ENCODE measurements around the gene FAM217A. TPM values are rescaled to one million over a fixed set of nuclear protein-coding genes. Genes with fewer than 3 reads are reported as not detected.

FAM217A gene
- polyA plus RNA-seq, 1 donor (not counting 4 experiments of a cell fraction or from before 2014, with no cell fraction given): not detected

DNA sequence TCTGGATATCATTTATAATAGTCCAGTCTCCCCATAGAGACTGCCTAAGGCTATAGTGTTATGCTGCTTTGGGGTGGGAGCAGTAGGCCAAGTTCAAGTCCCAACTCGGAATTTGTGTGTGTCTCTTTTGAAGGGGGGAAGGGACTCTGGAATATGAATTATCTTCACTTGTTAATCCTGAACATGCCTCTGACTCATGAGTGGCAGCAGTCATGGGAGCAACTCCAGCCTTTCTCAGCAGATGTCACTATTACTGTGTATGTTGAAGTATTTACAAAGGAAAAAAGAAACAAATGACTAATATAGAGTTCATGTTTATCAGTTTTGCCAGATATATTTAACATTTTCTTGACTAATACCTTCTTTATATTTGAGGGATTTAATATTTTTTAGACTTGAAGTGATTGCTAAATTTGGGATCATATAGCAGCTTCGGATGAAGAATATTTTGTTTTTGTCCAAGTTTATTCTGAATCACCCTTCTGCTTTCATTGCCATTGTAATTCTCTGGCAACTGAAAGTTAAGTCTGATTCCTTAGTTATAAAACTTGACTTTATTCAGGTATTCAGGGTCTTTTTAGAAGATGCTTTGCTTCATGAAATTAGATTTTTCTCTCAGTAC lies 23.4 kb downstream of the FAM217A start:
- H3K27ac ChIP-seq (ENCODE audit: control insufficient read depth, insufficient read depth, low read length): peak overlapping the region; percentile 54
- no peak overlapping the region for H3K4me3 ChIP-seq (ENCODE audit: control insufficient read depth in 2 of 3, extremely low read depth in 1 of 3, insufficient read depth in 2 of 3, low read depth in 1 of 3, low read length in 3 of 3)
- H3K9me1 ChIP-seq (ENCODE audit: control insufficient read depth, extremely low read depth, insufficient read depth, low read length): peaks cover 2% of the 10 kb centered on the region
- H3K4me2 ChIP-seq (ENCODE audit: control insufficient read depth, extremely low read depth, insufficient read depth, low read depth, low read length): peak overlapping the region; percentile 15
- H3K27me3 ChIP-seq (ENCODE audit: control insufficient read depth, extremely low read depth, insufficient read depth, low read length): no peaks in the 10 kb centered on the region
- H3K4me1 ChIP-seq (ENCODE audit: control insufficient read depth, extremely low read depth, insufficient read depth, low read length): peaks cover 39% of the 10 kb centered on the region
- dilution Hi-C loops (cut with MboI; ENCODE audit: extremely low pct_ligation_motif_present, low sequenced_read_pairs): no loop called here
- H3K9ac ChIP-seq (ENCODE audit: control insufficient read depth, extremely low read depth, insufficient read depth, low read length): no peak overlapping the region
- FAIRE-seq: peak; percentile 56
- DNase-seq (ENCODE audit: low read depth, low spot score): peak; percentile 69
- H3K36me3 ChIP-seq (ENCODE audit: control insufficient read depth in 2 of 2, extremely low read depth in 1 of 2, insufficient read depth in 2 of 2, low read length in 2 of 2): peaks cover 8 to 37% of the 10 kb centered on the region in 2 experiments
- H2AFZ ChIP-seq (ENCODE audit: control insufficient read depth, low read length): no peak overlapping the region
- no peak for TF ChIP-seq EZH2 (IDR thresholded peaks at IDR 0.05; ENCODE audit: low read length)
- TF ChIP-seq, protein P1, sequence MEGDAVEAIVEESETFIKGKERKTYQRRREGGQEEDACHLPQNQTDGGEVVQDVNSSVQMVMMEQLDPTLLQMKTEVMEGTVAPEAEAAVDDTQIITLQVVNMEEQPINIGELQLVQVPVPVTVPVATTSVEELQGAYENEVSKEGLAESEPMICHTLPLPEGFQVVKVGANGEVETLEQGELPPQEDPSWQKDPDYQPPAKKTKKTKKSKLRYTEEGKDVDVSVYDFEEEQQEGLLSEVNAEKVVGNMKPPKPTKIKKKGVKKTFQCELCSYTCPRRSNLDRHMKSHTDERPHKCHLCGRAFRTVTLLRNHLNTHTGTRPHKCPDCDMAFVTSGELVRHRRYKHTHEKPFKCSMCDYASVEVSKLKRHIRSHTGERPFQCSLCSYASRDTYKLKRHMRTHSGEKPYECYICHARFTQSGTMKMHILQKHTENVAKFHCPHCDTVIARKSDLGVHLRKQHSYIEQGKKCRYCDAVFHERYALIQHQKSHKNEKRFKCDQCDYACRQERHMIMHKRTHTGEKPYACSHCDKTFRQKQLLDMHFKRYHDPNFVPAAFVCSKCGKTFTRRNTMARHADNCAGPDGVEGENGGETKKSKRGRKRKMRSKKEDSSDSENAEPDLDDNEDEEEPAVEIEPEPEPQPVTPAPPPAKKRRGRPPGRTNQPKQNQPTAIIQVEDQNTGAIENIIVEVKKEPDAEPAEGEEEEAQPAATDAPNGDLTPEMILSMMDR (optimal IDR thresholded peaks at IDR 0.05 in 1 of 3, IDR thresholded peaks at IDR 0.05 in 1 of 3, conservative IDR thresholded peaks at IDR 0.05 in 1 of 3; ENCODE audit: extremely low read depth in 1 of 3, insufficient read depth in 2 of 3, low read length in 3 of 3): peak; percentile 44 to 76 (median 68)
- no peaks in the 10 kb centered on the region for H4K20me1 ChIP-seq (ENCODE audit: control insufficient read depth, extremely low read depth, insufficient read depth, low read length)
- peaks cover 5% of the 10 kb centered on the region for H3K79me2 ChIP-seq (ENCODE audit: control insufficient read depth, insufficient read depth, low read length)
- H3K9me3 ChIP-seq (ENCODE audit: control insufficient read depth, low read depth, low read length): no peaks in the 10 kb centered on the region

DNA sequence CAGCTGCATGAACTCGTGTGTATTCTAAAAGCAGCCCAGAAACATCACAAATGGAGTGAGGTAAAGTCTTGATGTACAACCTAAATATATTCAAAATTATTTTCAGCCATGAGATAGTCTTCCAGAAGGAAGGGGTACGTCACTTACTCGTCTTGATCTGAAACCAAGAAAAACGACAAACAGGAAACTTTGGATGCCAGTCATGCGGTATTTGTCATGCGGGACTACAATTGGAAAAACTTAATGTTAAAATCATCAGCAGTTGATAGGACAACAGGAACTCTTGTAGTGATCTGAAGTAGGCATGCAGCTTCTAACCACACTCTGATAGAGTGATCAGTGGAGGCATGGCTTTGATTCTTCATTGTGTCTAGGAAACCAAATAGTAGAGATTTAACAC lies 29.7 kb downstream of the FAM217A start:
- Histone ChIP-seq H3K9ac (ENCODE audit: control insufficient read depth, extremely low read depth, insufficient read depth, low read length) (no peak overlapping the region), H3K9me3 (ENCODE audit: control insufficient read depth, low read depth, low read length) (no peaks in the 10 kb centered on the region), H3K36me3 (ENCODE audit: control insufficient read depth in 2 of 2, extremely low read depth in 1 of 2, insufficient read depth in 2 of 2, low read length in 2 of 2) (peaks cover 12 to 43% of the 10 kb centered on the region in 2 experiments), H3K27me3 (ENCODE audit: control insufficient read depth, extremely low read depth, insufficient read depth, low read length) (no peaks in the 10 kb centered on the region), H2AFZ (ENCODE audit: control insufficient read depth, low read length) (no peak overlapping the region), H4K20me1 (ENCODE audit: control insufficient read depth, extremely low read depth, insufficient read depth, low read length) (no peaks in the 10 kb centered on the region), H3K4me2 (ENCODE audit: control insufficient read depth, extremely low read depth, insufficient read depth, low read depth, low read length) (no peak overlapping the region), H3K79me2 (ENCODE audit: control insufficient read depth, insufficient read depth, low read length) (peaks cover 4% of the 10 kb centered on the region), H3K9me1 (ENCODE audit: control insufficient read depth, extremely low read depth, insufficient read depth, low read length) (no peaks in the 10 kb centered on the region), H3K4me3 (ENCODE audit: control insufficient read depth in 2 of 3, extremely low read depth in 1 of 3, insufficient read depth in 2 of 3, low read depth in 1 of 3, low read length in 3 of 3) (no peak overlapping the region), H3K4me1 (ENCODE audit: control insufficient read depth, extremely low read depth, insufficient read depth, low read length) (no peaks in the 10 kb centered on the region), H3K27ac (ENCODE audit: control insufficient read depth, insufficient read depth, low read length) (no peak overlapping the region)
- TF ChIP-seq, protein P1 (optimal IDR thresholded peaks at IDR 0.05 in 1 of 3, IDR thresholded peaks at IDR 0.05 in 1 of 3, conservative IDR thresholded peaks at IDR 0.05 in 1 of 3; ENCODE audit: extremely low read depth in 1 of 3, insufficient read depth in 2 of 3, low read length in 3 of 3): no peak
- no peak for TF ChIP-seq EZH2 (IDR thresholded peaks at IDR 0.05; ENCODE audit: low read length)
- FAIRE-seq (no peak), DNase-seq (ENCODE audit: low read depth, low spot score) (no peak)
- dilution Hi-C loops (cut with MboI; ENCODE audit: extremely low pct_ligation_motif_present, low sequenced_read_pairs): no loop called here

All from keratinocyte (primary cell).